ENCODE measurements around the gene MPIG6B. TPM values are rescaled to one million over a fixed set of nuclear protein-coding genes. Genes with fewer than 3 reads are reported as not detected.

MPIG6B gene
- polyA plus RNA-seq, 3 donors, result 0.09 to 0.75 (median 0.68) TPM

- Histone ChIP-seq H3K9ac (ENCODE audit: insufficient read depth, low read length, poor library complexity, severe bottlenecking) (no peak overlapping the region), H3K79me2 (ENCODE audit: insufficient read depth, low read length) (no peaks in the 10 kb centered on the region), H3K36me3 (replicated peaks in 1 of 2; ENCODE audit: control insufficient read depth in 1 of 2, insufficient read depth in 2 of 2, low read length in 2 of 2) (peaks cover 5 to 17% of the 10 kb centered on the region in 2 donors), H3K4me3 (replicated peaks in 1 of 3; ENCODE audit: low read depth in 2 of 3, low read length in 3 of 3) (no peak overlapping the region), H4K20me1 (ENCODE audit: insufficient read depth, low read length) (no peaks in the 10 kb centered on the region), H2AFZ (ENCODE audit: insufficient read depth, low read depth, low read length, poor library complexity, severe bottlenecking) (no peak overlapping the region), H3K9me3 (replicated peaks in 1 of 2; ENCODE audit: control insufficient read depth in 1 of 2, insufficient read depth in 1 of 2, low read length in 2 of 2) (no peaks in the 10 kb centered on the region), H3K27me3 (ENCODE audit: control insufficient read depth in 2 of 2, insufficient read depth in 2 of 2, low read length in 2 of 2) (no peaks in the 10 kb centered on the region), H3K4me1 (ENCODE audit: control insufficient read depth in 1 of 2, insufficient read depth in 2 of 2, low read length in 2 of 2) (peaks cover 29 to 30% of the 10 kb centered on the region in 2 donors), H3K27ac (ENCODE audit: low read depth in 1 of 2, low read length in 2 of 2) (no peak overlapping the region), H3K4me2 (replicated peaks; ENCODE audit: extremely low read depth, low read length, poor library complexity, severe bottlenecking) (no peak overlapping the region)
- H3K36me3 Mint-ChIP-seq, result peaks cover 17 to 27% of the 10 kb centered on the region in 2 donors
- H3K27me3 Mint-ChIP-seq (ENCODE audit: low read depth in 3 of 3), result peaks cover 0 to 11% (median 4%) of the 10 kb centered on the region in 3 donors
- no peak overlapping the region for H3K4me3 Mint-ChIP-seq
- H3K4me1 Mint-ChIP-seq, result peaks cover 29% of the 10 kb centered on the region
- intact Hi-C loops (cut with micrococcal nuclease), result loop anchor here in 1 of 2 donors (5.0 kb wide), 2 partner anchors 34 to 89 kb away; no protein-coding TSS in a partner anchor
- WGBS (ENCODE audit: insufficient coverage), result 91% methylated on average over 34 of the region's 42 CpGs
- H3K27ac Mint-ChIP-seq, result peak overlapping the region in 4 of 7 donors; percentile 49 to 77 (median 70)
- peaks cover 0 to 1% (median 0%) of the 10 kb centered on the region in 7 donors for H3K9me3 Mint-ChIP-seq
- DNase-seq, result no peak
- TF ChIP-seq CTCF (IDR thresholded peaks at IDR 0.05), result no peak
These were observed 43.0 kb downstream of the MPIG6B start for GRCh38 chr6:31765910-31766794.

DNA sequence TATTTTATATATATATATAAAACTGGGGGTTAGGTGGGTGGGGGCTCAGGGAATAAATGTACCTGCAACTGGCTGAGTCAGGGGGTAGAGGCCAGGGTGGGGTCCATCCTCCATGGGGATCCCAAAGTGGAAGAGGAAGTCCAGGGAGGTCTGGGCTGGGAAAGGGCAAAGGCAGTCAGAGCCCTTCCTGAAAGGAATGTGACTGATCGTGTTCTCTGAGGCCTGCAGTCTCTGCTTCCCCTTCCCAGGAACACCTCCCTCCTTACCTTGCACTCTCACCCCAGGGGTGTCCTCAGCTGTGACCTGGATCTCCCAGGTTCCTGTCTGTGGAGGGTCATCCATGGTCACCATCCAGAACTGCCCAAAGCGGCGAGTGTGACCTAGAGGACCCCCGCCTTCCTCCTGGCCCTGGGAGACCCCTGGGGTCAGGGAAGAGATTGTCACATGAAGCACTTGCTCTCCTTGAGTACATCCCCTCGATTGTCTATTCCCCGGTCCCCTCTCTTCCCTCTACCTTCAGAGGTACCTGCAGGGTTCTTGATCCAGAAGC is 44.0 kb downstream of the MPIG6B start:
- intact Hi-C loops (cut with micrococcal nuclease), result loop anchor here in 1 of 2 donors (5.0 kb wide), 2 partner anchors 35 to 90 kb away; no protein-coding TSS in a partner anchor
- peak overlapping the region in 1 of 2 donors; percentile 31 for H3K4me3 Mint-ChIP-seq

More for the DNA sequence above, 44.0 kb downstream of the MPIG6B start:
- Histone ChIP-seq H2AFZ (ENCODE audit: insufficient read depth, low read depth, low read length, poor library complexity, severe bottlenecking) (no peak overlapping the region), H3K9me3 (replicated peaks in 1 of 2; ENCODE audit: control insufficient read depth in 1 of 2, insufficient read depth in 1 of 2, low read length in 2 of 2) (no peaks in the 10 kb centered on the region), H3K4me3 (replicated peaks in 1 of 3; ENCODE audit: low read depth in 2 of 3, low read length in 3 of 3) (no peak overlapping the region), H3K36me3 (replicated peaks in 1 of 2; ENCODE audit: control insufficient read depth in 1 of 2, insufficient read depth in 2 of 2, low read length in 2 of 2) (peaks cover 0 to 7% of the 10 kb centered on the region in 2 donors), H3K4me1 (ENCODE audit: control insufficient read depth in 1 of 2, insufficient read depth in 2 of 2, low read length in 2 of 2) (peaks cover 29 to 30% of the 10 kb centered on the region in 2 donors), H3K27me3 (ENCODE audit: control insufficient read depth in 2 of 2, insufficient read depth in 2 of 2, low read length in 2 of 2) (no peaks in the 10 kb centered on the region), H3K9ac (ENCODE audit: insufficient read depth, low read length, poor library complexity, severe bottlenecking) (no peak overlapping the region), H3K79me2 (ENCODE audit: insufficient read depth, low read length) (no peaks in the 10 kb centered on the region), H4K20me1 (ENCODE audit: insufficient read depth, low read length) (no peaks in the 10 kb centered on the region), H3K4me2 (replicated peaks; ENCODE audit: extremely low read depth, low read length, poor library complexity, severe bottlenecking) (no peak overlapping the region), H3K27ac (ENCODE audit: low read depth in 1 of 2, low read length in 2 of 2) (peak overlapping the region; percentile 2 to 53)
- H3K36me3 Mint-ChIP-seq, result peaks cover 8 to 17% of the 10 kb centered on the region in 2 donors
- no peak for TF ChIP-seq CTCF (IDR thresholded peaks at IDR 0.05)
- peaks cover 29% of the 10 kb centered on the region for H3K4me1 Mint-ChIP-seq
- H3K27me3 Mint-ChIP-seq (ENCODE audit: low read depth in 3 of 3), result peaks cover 0 to 11% (median 4%) of the 10 kb centered on the region in 3 donors
- peak in 1 of 3 donors; percentile 20 for DNase-seq
- 97% methylated on average over 4 of the region's 6 CpGs for WGBS (ENCODE audit: insufficient coverage)
- peak overlapping the region in 6 of 7 donors; percentile 11 to 92 (median 64) for H3K27ac Mint-ChIP-seq
- peaks cover 0 to 1% (median 0%) of the 10 kb centered on the region in 7 donors for H3K9me3 Mint-ChIP-seq
